ENCODE results near the gene MAT2B.

Gene MAT2B

DNA sequence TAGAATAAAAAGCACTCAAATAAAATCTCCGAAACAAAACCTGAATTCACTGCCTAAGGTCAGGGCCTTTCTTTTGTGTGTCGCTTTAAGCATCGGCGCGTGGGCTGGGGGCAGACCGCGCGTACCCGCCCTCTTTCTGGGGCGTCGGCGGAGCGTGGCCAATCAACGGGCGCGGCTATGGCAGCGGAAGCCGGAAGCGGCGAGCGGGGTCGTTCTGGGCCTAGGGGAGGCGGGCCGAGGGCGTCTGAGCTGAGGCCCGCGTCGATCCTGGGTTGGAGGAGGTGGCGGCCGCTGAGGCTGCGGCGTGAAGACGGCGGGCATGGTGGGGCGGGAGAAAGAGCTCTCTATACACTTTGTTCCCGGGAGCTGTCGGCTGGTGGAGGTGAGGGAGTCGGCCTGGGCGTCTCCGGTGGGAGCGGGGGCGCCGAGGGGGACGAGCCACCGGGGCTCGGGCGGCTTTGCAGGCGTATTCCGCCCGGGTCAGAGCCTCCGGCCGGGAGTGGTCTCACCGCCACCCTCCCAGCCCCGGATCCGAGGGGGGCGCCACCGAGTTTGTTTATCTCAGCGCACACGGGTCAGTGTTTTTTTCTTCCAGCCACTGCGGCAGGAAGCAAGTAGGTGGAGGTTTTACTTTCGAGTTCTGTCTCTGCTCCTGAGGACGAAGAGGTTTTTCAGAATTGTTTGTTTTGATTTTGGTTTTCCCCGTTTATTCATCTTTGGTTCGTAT, at the start of gene MAT2B:
MAT2B (plus strand) TSS at position 252 of the 727 bp plus-strand sequence; CDS start at position 320, 68 bp downstream.
- Histone ChIP-seq H3K4me3 (ENCODE audit: low read depth in 1 of 2, low read length in 2 of 2) (peak within 1 kb of the TSS; percentile 73 to 100), H3K27me3 (ENCODE audit: low read depth, low read length) (no peaks in the 10 kb centered on the region), H3K4me1 (ENCODE audit: control insufficient read depth in 1 of 2, insufficient read depth in 2 of 2, low read length in 2 of 2) (peaks cover 15 to 26% of the 10 kb centered on the region in 2 donors), H3K9me3 (ENCODE audit: control insufficient read depth in 1 of 2, low read length in 2 of 2) (no peaks in the 10 kb centered on the region), H3K27ac (ENCODE audit: low read length) (peak within 1 kb of the TSS; percentile 100), H3K36me3 (ENCODE audit: control insufficient read depth in 1 of 2, insufficient read depth in 2 of 2, low read length in 2 of 2) (peaks cover 0 to 4% of the 10 kb centered on the region in 2 donors)

GRCh38 chr5:163456029-163456589, 49.3 kb upstream of the MAT2B start:
- no peak overlapping the region for H3K27ac ChIP-seq (ENCODE audit: low read length)
- H3K4me3 ChIP-seq (ENCODE audit: low read depth in 1 of 2, low read length in 2 of 2): no peak overlapping the region
- H3K9me3 ChIP-seq (ENCODE audit: control insufficient read depth in 1 of 2, low read length in 2 of 2): no peaks in the 10 kb centered on the region
- peaks cover 8 to 30% of the 10 kb centered on the region in 2 donors for H3K36me3 ChIP-seq (ENCODE audit: control insufficient read depth in 1 of 2, insufficient read depth in 2 of 2, low read length in 2 of 2)
- no peaks in the 10 kb centered on the region for H3K27me3 ChIP-seq (ENCODE audit: low read depth, low read length)
- peaks cover 4 to 19% of the 10 kb centered on the region in 2 donors for H3K4me1 ChIP-seq (ENCODE audit: control insufficient read depth in 1 of 2, insufficient read depth in 2 of 2, low read length in 2 of 2)

GRCh38 chr5:163456840-163457239, 48.6 kb upstream of the MAT2B start:
- Histone ChIP-seq H3K27me3 (ENCODE audit: low read depth, low read length) (no peaks in the 10 kb centered on the region), H3K9me3 (ENCODE audit: control insufficient read depth in 1 of 2, low read length in 2 of 2) (no peaks in the 10 kb centered on the region), H3K4me1 (ENCODE audit: control insufficient read depth in 1 of 2, insufficient read depth in 2 of 2, low read length in 2 of 2) (peaks cover 5 to 25% of the 10 kb centered on the region in 2 donors), H3K36me3 (ENCODE audit: control insufficient read depth in 1 of 2, insufficient read depth in 2 of 2, low read length in 2 of 2) (peaks cover 8 to 30% of the 10 kb centered on the region in 2 donors), H3K4me3 (ENCODE audit: low read depth in 1 of 2, low read length in 2 of 2) (no peak overlapping the region), H3K27ac (ENCODE audit: low read length) (no peak overlapping the region)

DNA sequence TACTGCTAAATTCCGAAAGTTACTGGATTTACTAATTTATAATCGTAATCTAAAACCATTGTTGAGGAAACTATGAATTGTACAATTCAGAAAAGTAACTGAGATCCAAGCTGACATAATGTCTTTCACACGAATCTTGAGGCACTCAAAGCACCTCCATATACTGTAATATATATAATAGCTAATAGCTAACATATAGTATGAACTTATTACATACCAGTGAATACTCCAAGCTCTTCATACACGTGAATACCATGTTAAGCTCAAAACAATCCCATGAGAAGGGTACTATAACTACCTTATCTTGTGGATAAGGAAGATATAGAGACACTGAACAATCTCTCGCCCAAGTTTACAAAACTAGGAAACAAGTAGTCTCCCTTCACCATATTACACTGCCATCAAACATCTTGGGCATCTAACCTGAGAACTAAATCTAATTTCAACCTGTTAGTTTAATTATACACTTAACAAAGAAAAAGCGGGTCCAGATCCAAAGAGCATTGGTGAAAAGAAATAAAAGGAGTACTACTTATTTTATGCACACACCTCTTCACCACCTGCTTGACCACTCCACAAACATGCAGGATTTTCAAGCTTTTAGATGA, 46.5 kb upstream of the MAT2B start:
- Histone ChIP-seq H3K4me3 (ENCODE audit: low read depth in 1 of 2, low read length in 2 of 2) (peak overlapping the region; percentile 77 to 84), H3K27ac (ENCODE audit: low read length) (peak overlapping the region; percentile 99), H3K36me3 (ENCODE audit: control insufficient read depth in 1 of 2, insufficient read depth in 2 of 2, low read length in 2 of 2) (peaks cover 4 to 25% of the 10 kb centered on the region in 2 donors), H3K27me3 (ENCODE audit: low read depth, low read length) (no peaks in the 10 kb centered on the region), H3K4me1 (ENCODE audit: control insufficient read depth in 1 of 2, insufficient read depth in 2 of 2, low read length in 2 of 2) (peaks cover 5 to 25% of the 10 kb centered on the region in 2 donors), H3K9me3 (ENCODE audit: control insufficient read depth in 1 of 2, low read length in 2 of 2) (no peaks in the 10 kb centered on the region)

DNA sequence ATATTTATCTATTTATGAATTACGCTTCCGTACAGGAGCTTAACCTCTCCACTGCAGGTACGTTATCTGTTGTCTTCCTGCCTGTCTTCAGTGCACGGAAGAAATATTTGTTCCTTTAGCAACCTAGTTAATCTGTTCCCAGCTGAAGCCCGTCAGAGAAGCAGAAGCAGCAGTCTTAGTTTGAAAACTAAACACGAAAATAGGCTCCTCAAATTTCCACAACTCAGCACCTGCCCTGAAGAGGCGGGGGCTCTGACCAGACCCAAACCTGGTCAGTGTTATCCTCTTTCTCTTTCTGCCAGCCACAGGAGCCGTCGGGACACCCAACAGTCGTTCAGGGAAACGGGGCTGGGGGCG, 46.0 kb upstream of the MAT2B start:
- Histone ChIP-seq H3K27ac (ENCODE audit: low read length) (peak overlapping the region; percentile 99), H3K27me3 (ENCODE audit: low read depth, low read length) (no peaks in the 10 kb centered on the region), H3K36me3 (ENCODE audit: control insufficient read depth in 1 of 2, insufficient read depth in 2 of 2, low read length in 2 of 2) (peaks cover 4 to 23% of the 10 kb centered on the region in 2 donors), H3K4me3 (ENCODE audit: low read depth in 1 of 2, low read length in 2 of 2) (peak overlapping the region; percentile 77 to 84), H3K9me3 (ENCODE audit: control insufficient read depth in 1 of 2, low read length in 2 of 2) (no peaks in the 10 kb centered on the region), H3K4me1 (ENCODE audit: control insufficient read depth in 1 of 2, insufficient read depth in 2 of 2, low read length in 2 of 2) (peaks cover 5 to 25% of the 10 kb centered on the region in 2 donors)

- Histone ChIP-seq H3K4me1 (ENCODE audit: control insufficient read depth in 1 of 2, insufficient read depth in 2 of 2, low read length in 2 of 2) (peaks cover 5 to 25% of the 10 kb centered on the region in 2 donors), H3K27me3 (ENCODE audit: low read depth, low read length) (no peaks in the 10 kb centered on the region), H3K27ac (ENCODE audit: low read length) (peak within 1 kb of the TSS; percentile 99), H3K4me3 (ENCODE audit: low read depth in 1 of 2, low read length in 2 of 2) (peak within 1 kb of the TSS; percentile 77 to 84), H3K36me3 (ENCODE audit: control insufficient read depth in 1 of 2, insufficient read depth in 2 of 2, low read length in 2 of 2) (peaks cover 4 to 18% of the 10 kb centered on the region in 2 donors), H3K9me3 (ENCODE audit: control insufficient read depth in 1 of 2, low read length in 2 of 2) (no peaks in the 10 kb centered on the region)
These were observed 45.4 kb upstream of the MAT2B start, which contains the start of gene NUDCD2 for GRCh38 chr5:163459819-163460561. TSS of gene NUDCD2 (minus strand) at chr5:163460102. CDS start at chr5:163460050, 52 bp downstream.

DNA sequence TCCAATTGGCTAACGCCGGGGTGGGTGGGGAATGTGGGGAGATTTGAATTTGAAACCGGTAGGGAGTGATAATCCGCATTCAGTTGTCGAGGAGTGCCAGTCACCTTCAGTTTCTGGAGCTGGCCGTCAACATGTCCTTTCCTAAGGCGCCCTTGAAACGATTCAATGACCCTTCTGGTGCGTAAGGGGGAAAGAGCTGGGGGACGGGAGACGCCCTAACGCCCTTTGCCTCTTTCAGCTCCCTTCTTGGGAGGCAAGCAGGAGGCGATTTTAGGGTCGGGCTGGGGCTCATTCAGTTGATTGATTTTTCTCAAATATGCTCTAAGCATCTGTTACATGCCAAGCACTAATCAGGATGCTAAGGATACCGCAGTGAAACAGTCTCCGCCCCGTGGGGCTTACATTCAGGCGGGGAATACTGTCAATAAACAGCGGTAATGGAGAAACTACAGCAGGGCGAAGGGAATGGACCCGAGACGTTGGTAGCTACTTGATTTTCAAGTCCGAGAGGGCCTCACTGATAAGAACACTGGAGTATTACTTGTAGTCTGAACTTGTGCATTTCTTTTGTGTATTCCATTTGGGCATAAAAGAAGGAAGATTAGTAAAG, 44.8 kb upstream of the MAT2B start, which contains the start of gene HMMR:
HMMR (plus strand) TSS at position 71 of the 610 bp plus-strand sequence; CDS start at position 132, 61 bp downstream.
- peak within 1 kb of the TSS; percentile 99 for H3K27ac ChIP-seq (ENCODE audit: low read length)
- H3K27me3 ChIP-seq (ENCODE audit: low read depth, low read length): no peaks in the 10 kb centered on the region
- H3K4me1 ChIP-seq (ENCODE audit: control insufficient read depth in 1 of 2, insufficient read depth in 2 of 2, low read length in 2 of 2): peaks cover 5 to 25% of the 10 kb centered on the region in 2 donors
- H3K36me3 ChIP-seq (ENCODE audit: control insufficient read depth in 1 of 2, insufficient read depth in 2 of 2, low read length in 2 of 2): peaks cover 4 to 11% of the 10 kb centered on the region in 2 donors
- no peaks in the 10 kb centered on the region for H3K9me3 ChIP-seq (ENCODE audit: control insufficient read depth in 1 of 2, low read length in 2 of 2)
- peak within 1 kb of the TSS; percentile 77 to 84 for H3K4me3 ChIP-seq (ENCODE audit: low read depth in 1 of 2, low read length in 2 of 2)

DNA sequence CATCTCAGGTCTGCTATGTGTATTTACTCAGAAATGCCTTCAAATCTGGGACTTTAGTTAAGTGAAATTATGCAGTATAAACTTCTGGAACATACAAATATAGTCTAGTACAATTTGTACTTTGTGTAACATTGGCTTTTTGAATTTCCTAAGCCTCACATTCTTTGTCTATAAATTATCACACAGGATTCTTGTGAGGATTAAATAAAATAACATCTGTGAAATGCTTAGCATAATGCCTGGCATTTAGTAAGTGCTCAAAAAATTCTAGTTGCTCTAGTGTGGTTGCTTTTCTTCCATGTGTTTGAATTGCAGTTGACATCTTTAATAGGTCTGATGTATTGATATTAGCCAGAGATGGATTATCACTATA, 42.4 kb upstream of the MAT2B start:
- no peak overlapping the region for H3K27ac ChIP-seq (ENCODE audit: low read length)
- no peak overlapping the region for H3K4me3 ChIP-seq (ENCODE audit: low read depth in 1 of 2, low read length in 2 of 2)
- no peaks in the 10 kb centered on the region for H3K9me3 ChIP-seq (ENCODE audit: control insufficient read depth in 1 of 2, low read length in 2 of 2)
- H3K27me3 ChIP-seq (ENCODE audit: low read depth, low read length): no peaks in the 10 kb centered on the region
- H3K36me3 ChIP-seq (ENCODE audit: control insufficient read depth in 1 of 2, insufficient read depth in 2 of 2, low read length in 2 of 2): peaks cover 0 to 3% of the 10 kb centered on the region in 2 donors
- peaks cover 5 to 23% of the 10 kb centered on the region in 2 donors for H3K4me1 ChIP-seq (ENCODE audit: control insufficient read depth in 1 of 2, insufficient read depth in 2 of 2, low read length in 2 of 2)

DNA sequence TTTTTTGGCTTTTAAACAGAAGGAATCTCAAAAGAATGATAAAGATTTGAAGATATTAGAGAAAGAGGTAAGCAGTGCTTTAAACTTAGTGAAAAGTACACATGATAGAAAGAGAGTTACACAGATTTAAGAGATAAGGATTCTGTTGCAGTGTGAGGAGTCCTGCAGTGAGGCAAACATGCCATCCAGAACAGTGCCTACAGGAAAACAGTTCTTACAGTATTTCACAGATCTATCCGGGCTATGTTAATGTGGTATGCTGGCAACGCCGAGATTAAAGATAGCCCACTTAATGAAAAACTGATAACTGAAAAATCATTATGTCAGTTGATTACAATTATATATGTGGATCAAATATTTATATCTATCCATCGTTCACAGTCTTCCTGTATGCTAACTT, 37.7 kb upstream of the MAT2B start:
- no peaks in the 10 kb centered on the region for H3K4me1 ChIP-seq (ENCODE audit: control insufficient read depth in 1 of 2, insufficient read depth in 2 of 2, low read length in 2 of 2)
- H3K36me3 ChIP-seq (ENCODE audit: control insufficient read depth in 1 of 2, insufficient read depth in 2 of 2, low read length in 2 of 2): no peaks in the 10 kb centered on the region
- no peak overlapping the region for H3K27ac ChIP-seq (ENCODE audit: low read length)
- H3K4me3 ChIP-seq (ENCODE audit: low read depth in 1 of 2, low read length in 2 of 2): no peak overlapping the region
- no peaks in the 10 kb centered on the region for H3K27me3 ChIP-seq (ENCODE audit: low read depth, low read length)
- H3K9me3 ChIP-seq (ENCODE audit: control insufficient read depth in 1 of 2, low read length in 2 of 2): no peaks in the 10 kb centered on the region

- Histone ChIP-seq H3K9me3 (ENCODE audit: control insufficient read depth in 1 of 2, low read length in 2 of 2) (no peaks in the 10 kb centered on the region), H3K4me3 (ENCODE audit: low read depth in 1 of 2, low read length in 2 of 2) (no peak overlapping the region), H3K27me3 (ENCODE audit: low read depth, low read length) (no peaks in the 10 kb centered on the region), H3K36me3 (ENCODE audit: control insufficient read depth in 1 of 2, insufficient read depth in 2 of 2, low read length in 2 of 2) (no peaks in the 10 kb centered on the region), H3K4me1 (ENCODE audit: control insufficient read depth in 1 of 2, insufficient read depth in 2 of 2, low read length in 2 of 2) (no peaks in the 10 kb centered on the region), H3K27ac (ENCODE audit: low read length) (no peak overlapping the region)
These were observed 31.7 kb upstream of the MAT2B start for GRCh38 chr5:163473635-163474243.
